Mucosa of gallbladder (tissue), 1 donor: Measurements from ENCODE around the gene CCDC69. TPM values are rescaled to one million over a fixed set of nuclear protein-coding genes. Genes with fewer than 3 reads are reported as not detected.

ENCODE experiments used
- DNase-seq: peaks from one replicate; pipeline ENCODE4 v3.0.0-alpha.2; 2020; ENCODE audit warnings: low spot score
- total RNA-seq: library from RNA; stranded (reverse); gene quantifications from one replicate; pipeline ENCODE4 v1.2.1, GENCODE V29; 2021
- donor health status: DM: no; HTN: no; CAD: no.

CCDC69 gene
- total RNA-seq, 1 donor from 2014 or later, result 36.0 TPM

DNA sequence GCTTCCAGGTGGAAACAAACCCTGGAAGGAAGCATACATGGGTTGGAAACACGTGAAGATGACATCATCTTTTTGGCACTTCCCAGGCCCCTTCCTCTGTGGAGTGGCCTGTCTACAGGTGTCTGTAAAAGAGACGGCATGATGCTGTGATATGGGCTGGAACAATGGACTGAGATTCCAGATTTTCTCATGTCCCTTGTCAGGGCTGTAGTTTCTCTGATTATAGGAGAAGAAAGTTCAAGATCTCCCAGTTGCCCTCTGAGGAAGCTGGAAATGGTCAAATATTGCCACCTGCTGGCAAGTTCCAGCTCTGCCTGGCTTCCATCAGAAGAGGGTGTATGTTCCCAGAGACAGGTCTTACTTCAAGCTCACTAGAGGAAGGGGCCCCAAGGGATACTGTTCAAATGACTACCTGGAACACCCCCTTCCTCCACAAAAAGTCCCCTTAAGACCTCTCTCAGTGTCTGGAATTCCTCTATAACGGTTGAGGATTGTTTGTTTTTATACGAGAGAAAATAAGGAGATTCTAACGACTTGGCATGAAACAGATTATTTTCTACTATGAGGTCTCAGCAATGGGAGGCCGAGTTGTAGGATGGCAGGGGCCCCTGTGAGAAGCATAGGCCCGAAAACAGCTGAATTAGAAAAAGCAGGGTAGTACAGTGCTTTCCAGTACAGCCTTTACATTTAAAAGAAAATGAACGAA, 59.1 kb downstream of the CCDC69 start:
- DNase-seq, result peak; percentile 82

DNA sequence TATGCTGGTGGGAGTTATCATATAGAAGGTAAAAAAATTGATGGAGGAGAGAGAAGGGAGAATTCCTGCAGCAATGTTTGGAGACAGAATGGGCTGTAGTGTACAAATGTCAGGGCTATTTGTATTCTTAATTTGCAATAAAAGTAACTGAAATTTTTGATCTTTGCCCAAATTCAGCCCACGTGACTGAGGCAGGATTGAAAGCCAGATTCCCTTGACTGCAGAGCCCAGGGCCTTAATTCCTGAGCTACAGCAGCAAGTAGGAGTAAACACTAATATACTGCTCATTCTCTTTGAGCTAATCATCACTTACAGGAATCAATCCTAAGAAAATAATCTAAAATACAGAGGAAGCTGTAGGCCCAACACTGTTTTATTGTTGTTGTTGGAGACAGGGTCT, 61.1 kb downstream of the CCDC69 start:
- DNase-seq, result no peak

DNA sequence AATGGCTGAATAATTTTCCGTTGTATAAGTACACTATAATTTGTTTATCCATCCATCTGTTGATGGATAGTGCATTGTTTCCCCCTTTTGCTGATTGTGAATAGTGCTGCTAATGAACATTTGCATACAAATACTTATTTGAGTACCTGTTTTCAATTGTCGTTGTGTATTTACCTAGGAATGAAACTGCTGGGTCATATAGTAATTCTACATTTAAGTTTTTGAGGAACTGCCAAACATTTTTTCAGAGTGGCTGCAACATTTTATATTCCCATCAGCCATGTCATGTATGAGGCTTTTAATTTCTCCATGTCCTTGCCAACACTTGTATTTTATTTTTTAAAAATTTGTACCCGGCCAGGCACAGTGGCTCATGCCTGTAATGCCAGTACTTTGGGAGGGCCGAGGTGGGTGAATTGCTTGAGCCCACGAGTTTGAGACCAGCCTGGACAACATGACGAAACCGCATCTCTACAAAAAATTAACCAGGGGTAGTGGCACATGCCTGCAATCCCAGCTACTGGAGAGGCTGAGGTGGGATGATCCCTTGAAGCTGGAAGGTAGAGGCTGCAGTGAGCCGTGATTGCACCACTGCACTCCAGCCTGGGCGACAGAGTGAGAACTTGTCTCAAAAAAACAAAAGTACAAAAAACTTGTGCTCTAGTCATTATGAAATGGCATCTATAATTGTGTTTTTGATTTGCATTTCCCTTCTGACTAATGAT, 64.1 kb downstream of the CCDC69 start:
- DNase-seq, result no peak

DNA sequence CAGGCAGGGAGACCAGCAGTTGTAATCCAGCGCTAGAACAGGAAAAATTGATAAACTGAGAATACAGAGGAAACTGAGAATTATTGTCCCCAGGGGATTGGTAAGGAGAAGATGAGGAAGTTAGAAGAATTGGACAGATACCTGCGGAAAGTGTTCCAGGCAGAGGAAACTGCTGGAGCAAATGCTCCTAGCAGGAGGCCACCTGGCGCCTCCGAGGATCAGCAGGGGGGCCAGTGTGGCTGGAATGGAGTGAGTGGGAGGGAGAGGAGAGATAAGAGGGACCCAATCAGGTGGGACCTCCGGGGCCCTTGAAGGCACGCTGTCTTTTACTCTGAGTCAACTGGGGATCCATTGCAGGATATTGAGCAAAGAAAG, 65.6 kb downstream of the CCDC69 start:
- no peak for DNase-seq

DNA sequence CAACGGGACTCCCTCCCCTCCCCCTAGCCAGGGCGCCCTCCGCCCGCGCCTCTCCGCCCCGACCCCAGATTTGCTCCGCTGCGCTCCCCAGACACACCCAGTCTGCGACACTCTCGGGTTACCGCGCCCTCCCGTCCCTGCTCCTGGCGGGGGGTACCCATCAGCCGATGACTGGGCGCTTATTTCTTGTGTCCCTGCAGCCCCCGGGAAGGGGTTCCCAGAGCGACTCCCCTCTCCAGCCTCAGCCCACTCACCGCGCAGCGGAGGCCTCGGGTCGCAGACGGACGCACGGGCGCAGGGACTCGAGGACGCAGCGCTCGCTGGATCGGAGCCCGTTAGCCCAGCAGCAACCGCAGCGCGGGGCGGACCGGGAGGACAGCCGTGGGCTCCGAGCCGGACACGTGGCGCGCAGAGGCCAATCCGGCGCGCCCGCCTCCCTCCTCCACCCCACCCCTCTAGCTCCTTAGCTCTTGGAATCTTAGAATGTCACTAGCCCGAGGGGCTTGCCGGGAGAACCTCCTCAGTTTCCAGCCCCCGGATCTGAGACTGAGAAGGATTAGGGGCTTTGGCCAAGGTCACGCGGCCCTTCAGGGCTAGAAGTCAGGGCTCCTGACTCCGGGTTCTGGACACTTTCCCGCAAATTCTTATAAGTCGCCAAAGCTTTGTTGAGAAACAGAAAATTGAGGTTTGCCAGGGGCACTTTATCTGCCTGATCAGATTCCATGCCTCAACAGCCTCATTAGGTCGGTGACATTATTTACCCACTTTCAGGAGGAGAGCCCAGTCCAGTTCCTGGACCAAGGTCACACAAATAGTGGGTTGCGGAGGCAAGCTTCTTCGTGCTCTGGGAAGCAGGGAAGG, 66.2 kb downstream of the CCDC69 start, which contains the start of gene ANXA6:
TSS of gene ANXA6 (minus strand) at position 354 of the 861 bp plus-strand sequence. CDS start 9,878 bp downstream, outside the sequence.
- peak; percentile 82 for DNase-seq

DNA sequence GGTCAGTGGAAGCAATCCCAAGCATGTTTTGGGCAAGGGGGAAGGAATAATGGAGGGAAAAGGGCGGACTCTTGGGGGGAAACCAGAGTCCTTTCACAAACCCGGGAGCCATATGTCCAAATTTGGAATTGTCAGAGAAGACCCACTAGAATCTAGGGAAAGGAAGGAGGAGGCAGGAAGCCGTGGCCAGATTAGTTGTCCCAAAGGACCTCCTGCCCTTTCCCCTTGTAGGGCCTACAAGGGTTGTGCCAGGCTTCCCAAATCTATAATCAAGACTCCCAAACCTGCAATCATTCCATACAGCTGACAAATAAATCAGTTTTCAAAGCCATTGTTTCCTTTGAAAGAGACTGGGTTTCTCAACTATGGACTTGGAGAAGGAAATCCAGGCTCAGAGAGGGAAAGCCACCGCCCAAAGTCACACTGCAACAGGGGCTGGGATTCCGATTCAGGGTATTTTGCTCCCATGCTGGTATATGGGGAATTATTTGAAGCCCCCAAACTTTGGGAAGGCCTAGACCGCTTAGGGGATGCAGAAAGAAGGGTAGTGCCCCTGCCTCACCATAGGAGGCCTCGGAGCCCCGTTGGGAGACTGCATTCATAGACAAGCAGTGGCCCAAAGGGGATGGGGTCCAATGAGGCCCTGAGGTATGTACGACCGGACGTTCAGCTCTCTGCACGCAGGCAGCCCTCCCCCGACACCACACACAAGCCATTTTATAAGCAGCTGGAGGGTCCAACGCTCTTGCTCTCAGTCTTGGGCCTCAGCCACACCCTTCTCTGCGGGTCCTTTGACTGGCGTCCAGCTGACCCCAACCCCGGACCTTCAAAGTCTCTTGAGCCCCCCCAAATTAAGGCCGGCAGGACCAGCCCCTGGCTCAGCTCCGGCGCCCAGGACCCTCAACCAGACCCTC, 67.1 kb downstream of the CCDC69 start:
- DNase-seq, result no peak

DNA sequence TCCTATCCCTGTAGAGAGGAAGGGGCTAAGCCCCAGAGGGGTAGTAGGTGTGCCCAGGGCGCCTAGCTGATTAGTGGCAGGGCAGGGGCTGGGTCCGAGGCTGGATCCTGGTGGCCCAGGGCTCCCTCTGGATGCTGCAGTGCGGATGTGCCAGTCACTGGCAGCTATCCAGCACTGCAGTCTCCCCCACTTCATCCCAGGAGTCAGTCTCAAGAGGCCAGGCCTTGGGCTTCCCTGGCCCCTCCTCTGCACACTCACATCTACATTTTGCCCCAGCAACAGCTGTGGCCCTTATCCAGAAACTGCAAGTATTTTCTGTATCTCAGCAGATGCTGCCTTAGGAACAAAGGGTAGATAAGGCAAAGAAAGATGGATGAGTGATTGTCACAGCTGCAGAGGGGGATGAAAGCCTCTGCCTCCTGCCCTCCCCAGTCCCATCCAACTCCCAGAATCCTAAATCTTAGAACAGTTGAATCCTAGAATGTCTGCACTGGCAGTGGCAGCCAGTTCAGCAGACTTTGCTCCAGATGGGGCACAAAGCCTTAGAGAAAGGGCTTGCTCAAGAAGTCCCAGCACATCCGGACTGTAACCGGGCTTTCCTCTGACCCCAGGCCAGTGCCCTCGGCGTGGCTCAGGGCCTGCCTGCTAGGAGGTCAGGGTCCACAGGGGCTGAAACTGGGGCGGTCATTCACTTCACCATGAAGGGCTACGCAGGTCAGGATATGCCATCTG, 68.0 kb downstream of the CCDC69 start:
- no peak for DNase-seq

DNA sequence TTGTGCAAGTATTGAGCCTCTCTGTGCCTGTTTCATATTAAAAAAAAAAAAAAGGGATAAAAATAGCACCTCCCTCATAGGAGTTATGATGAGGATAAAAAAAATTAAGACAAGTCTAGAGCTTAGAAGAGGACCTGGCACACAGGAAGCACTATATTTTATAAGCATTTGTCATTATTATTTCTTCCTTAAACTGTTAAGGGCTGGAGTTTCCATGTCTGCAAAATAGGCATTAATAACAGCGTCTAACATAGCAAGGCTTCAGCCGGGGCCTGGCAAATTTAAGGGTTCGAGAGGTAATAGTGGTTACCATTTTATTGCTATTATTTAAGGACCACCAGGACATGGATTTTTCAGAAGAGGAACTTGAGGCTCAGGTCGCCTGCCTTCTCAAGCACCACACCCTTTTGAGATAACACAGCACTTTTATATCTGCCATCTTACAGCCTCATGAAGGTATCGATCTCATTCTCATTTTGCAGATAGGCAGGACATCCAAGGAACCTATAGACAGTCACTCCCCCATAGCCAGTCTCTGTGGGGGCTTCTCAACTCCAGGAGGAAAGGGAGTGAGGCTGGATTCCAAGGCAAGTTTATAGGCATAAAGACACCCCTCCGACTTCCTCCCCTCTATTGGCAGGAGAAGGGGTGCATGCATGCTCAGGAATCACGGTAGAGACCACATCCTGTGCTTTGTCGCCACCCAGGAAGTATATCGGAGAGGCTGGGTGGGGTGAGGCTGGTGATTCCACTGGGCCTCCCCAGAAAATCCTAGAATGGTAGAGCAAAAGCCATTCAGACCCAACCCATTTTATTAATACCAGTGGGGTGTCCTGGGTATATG, 68.7 kb downstream of the CCDC69 start:
- DNase-seq, result no peak

DNA sequence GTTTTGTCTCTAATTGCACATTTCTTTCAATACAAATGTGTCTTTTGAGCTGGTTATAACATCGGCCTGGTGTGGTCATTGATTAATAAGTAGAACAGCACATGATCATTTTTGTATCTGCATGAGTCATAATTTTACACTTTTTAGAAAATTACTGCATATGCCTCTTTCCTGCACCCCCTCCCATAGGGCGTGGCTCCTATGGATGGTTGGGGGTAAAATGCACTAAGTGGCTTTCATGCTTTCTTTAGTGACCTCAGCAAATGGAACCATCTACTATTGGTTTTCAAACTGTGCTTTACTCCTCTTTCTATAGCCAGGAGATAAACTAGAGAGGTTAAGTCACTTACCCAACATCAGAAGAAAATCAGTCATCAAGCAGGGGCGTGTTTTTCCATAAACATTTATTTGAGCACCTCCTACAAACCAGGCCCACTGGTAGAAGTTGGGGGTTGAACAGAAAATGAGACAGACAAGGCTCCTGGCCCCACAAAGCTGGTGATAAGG, 70.1 kb downstream of the CCDC69 start:
- DNase-seq, result no peak

DNA sequence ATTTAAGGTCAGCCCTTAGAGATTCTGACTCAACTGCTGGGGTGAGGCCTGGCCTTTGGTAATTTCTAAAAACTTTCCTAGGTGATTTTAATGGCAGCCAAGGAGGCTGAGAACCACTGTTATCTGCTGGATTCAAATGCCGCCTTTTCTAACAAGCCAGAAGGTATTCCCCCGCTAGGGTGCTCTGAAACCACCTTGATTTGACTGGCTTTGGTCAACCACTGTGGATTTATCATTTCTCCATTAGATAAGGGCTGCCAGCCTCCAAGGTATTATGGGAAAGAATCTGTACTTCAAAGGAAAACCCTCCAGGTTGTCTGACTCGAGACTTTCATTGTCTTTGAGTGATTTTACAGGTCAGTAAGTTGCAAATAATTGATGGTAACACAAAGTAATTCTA, 70.6 kb downstream of the CCDC69 start:
- DNase-seq, result no peak

DNA sequence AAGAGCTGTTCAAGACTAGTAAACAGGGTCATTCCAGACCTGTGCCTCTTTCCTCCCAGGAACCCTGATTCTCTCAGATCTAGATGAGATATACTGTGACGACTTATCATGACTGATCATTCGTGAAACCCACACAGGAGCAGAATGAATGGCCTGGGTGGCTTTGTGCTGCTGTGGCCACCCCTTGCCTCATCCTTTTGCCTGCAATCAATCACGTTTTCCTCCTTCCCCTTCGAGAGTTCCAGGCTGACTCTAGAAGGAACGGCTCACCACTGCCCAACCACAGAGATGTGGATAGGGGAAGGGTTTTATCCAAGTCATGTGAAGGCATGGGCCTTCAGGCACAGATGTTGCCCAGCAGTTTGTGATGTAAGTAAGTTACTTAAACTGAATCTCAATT, 72.1 kb downstream of the CCDC69 start:
- DNase-seq, result peak; percentile 35

DNA sequence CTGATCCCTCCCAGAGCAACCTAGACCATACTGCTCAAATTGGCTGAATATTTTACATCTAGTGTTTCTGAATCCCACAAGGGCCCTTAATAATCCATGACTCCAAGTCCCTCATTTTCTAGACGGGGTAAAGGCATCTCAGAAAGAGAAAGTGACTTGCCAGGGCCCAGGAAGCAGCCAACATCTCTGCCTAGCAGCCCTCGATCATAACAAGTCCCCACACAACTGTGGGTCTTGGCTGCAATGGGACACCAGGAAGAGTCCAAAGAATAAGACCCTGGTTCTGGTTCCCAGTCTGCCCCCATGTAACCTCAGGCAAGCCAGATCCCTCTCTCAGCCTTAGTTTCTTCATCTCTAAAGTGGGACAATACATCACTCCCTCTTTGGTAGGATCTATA, 72.6 kb downstream of the CCDC69 start:
- DNase-seq, result no peak

DNA sequence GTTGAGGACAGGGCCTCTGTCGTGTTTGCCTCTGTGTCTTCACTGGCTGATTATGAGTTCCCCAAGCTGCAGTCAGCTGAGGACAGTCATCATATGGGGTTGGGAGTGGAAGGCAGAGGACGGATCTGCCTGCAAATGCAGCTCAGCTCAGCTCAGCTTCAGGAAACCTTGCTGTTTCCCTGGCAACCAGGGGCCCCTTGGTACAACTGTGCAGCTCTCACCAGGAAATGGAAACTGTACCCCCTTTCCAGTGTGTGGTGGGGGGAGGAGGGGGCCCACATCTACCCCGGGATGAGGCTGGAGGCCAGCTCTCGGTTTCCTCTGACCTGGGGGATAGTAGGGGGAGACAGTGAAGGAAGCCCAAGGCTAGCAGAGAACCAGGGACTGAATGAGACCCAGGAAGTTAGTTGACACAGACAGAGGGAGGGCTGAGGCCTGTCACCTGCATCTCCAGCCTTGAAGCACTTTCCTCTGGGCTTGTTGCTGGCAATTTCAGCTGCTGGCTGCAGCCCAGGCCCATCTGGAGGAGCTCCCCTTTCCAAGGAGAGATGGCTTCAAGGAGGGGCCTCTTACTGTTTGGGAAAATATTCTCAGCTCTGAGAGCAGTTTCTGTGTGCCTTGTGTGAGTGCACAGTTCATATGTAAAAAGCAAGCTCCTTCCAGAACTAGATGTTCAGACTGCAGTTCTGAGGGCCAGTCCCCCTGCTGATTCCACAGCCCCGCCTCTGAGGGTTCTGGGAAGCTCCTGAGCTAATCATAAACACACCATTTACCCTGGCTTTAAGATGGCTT, 73.2 kb downstream of the CCDC69 start:
- DNase-seq, result peak; percentile 13

DNA sequence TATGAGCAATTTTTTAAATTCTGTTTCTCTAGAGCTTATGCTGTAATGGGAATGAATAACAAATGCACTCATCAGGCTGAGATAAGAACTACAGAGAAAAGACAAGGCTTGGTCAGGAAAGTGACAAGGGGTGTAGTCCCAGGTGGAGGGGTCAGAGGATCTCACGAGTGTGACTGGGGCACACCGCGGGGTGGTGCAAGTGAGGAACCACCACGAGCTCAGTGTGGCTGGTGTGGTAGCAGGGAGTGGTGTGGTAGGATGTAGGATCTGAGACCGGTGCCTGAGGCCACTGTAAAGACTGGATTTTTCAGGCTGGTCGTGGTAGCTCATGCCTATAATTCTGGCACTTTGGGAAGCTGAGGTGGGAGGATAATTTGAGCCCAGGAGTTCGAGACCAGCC, 75.3 kb downstream of the CCDC69 start:
- DNase-seq, result no peak

DNA sequence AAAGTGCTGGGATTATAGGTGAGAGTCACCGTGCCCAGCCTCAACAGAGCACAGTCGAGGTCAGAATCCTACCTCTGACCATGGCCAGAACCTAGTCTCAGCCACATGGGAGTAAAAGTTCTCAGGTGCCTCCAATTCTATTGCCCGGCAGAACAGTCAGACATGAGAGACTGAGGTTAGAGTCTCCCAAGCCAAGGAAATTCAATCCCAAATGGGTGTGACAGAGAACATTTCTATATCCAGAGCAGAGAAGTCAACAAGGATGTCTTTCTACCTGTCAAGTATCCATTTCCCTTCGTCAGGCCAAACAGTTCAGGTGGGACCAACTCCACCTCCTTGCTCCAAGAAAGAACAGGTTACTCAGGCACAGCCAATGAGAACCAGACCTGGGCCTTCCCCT, 76.9 kb downstream of the CCDC69 start:
- DNase-seq, result no peak

DNA sequence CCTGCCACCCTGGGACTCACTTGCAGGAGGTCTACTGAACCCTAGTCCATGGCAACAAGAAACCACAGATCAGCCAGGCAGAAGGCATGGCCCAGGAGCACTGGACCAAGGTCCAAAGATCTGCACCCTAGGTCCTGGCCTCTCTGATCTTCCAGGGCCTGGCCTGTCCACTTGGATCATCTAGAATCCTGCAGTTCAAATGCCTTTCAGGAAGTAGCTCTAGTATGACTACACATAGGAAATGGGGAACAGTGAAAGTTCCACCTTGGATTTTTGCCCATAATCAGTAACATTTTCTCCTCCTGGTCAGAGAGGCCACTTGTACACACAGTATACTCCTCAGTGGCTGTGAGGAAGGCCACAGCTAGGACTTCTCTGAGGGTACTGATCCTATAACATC, 77.8 kb downstream of the CCDC69 start:
- no peak for DNase-seq

DNA sequence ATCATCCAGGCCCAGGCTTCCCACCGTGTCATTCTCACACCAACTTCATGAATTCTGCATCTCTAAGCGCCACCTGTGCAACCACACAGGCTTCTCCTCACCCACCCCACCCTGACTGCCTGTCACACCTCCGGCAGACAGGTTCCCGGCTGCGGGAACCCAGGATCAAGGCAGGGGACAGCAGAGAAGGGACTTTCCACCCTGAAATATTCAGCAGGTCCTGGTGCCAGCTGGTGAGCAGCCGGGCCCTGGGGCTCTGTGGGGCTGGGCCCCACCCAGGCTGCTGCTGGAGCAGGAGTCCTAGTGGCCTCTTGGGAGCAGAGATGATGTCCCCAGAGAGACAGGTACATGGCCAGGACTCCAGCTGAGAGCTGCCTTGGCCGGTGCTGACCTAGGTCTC, 79.0 kb downstream of the CCDC69 start:
- DNase-seq, result no peak

DNA sequence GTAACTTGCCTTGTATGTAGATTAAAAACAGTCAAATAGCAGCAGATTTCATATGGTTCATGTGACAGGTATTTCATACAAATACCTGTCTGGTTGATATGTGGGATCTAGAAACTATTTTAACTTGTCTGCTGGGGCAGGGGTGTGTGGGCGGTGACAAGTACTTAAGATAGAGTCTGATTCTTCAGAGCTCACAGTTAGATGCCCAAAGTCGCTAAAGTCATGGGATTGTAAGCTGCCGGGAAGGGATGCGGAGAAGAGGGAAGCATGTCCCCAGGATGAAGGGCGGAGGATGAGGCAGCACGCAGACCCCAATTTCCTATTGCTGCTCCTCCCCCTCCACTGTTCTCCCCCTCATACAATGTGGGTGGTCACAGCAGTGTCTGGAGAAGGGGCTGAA, 79.6 kb downstream of the CCDC69 start:
- no peak for DNase-seq

DNA sequence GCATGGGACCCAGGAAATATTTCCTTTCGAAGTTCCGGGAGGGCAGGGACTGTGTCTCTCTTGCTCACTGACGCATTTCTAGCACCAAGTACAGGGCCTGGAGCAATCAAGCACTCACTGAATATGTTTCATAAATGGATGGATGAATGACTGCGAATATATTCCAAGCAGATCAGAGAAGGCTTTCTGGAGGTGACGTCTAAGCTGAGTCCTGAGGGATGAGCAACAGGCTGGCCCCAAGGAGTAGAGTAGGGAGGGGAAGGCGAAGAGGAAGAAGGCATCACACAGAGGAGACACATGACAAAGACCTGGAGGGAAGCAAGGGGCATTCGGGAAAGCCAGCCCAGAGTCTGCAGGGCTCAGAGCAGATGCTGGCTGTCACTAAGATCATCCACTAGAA, 80.2 kb downstream of the CCDC69 start:
- no peak for DNase-seq
